ENCODE results near the gene ALDH1A2. TPM values are rescaled to one million over a fixed set of nuclear protein-coding genes. Genes with fewer than 3 reads are reported as not detected.

The ALDH1A2 gene
- total RNA-seq, 6 experiments from 2014 or later: not detected

- H3K27me3 Mint-ChIP-seq (ENCODE audit: insufficient read depth): peaks cover 7% of the 10 kb centered on the region
- H3K4me3 Mint-ChIP-seq: no peak overlapping the region
- TF ChIP-seq CTCF (IDR thresholded peaks at IDR 0.05): no peak
- DNase-seq: no peak
- 0 out of 2 replicates have a peak, but pooled peaks cover 7% of the 10 kb centered on the region for H3K4me1 Mint-ChIP-seq (ENCODE audit: low read depth)
- no peaks in the 10 kb centered on the region for H3K36me3 Mint-ChIP-seq (ENCODE audit: low read depth)
- H3K27ac Mint-ChIP-seq: no peak overlapping the region
- no peaks in the 10 kb centered on the region for H3K9me3 Mint-ChIP-seq
Observed at GRCh38 chr15:57919754-57920153, 145.8 kb downstream of the ALDH1A2 start.

- TF ChIP-seq CTCF (IDR thresholded peaks at IDR 0.05): no peak
- Mint-ChIP-seq H3K9me3 (no peaks in the 10 kb centered on the region), H3K4me3 (no peak overlapping the region), H3K36me3 (ENCODE audit: low read depth) (no peaks in the 10 kb centered on the region), H3K27ac (no peak overlapping the region), H3K4me1 (ENCODE audit: low read depth) (0 out of 2 replicates have a peak, but pooled peaks cover 7% of the 10 kb centered on the region), H3K27me3 (ENCODE audit: insufficient read depth) (peaks cover 6% of the 10 kb centered on the region)
- DNase-seq: no peak
Observed at GRCh38 chr15:57917998-57918397, 147.5 kb downstream of the ALDH1A2 start.

- H3K4me1 Mint-ChIP-seq (ENCODE audit: low read depth): 0 out of 2 replicates have a peak, but pooled peaks cover 7% of the 10 kb centered on the region
Observed at GRCh38 chr15:57916695-57917094, 148.8 kb downstream of the ALDH1A2 start.

GRCh38 chr15:57915827-57916531, 149.5 kb downstream of the ALDH1A2 start:
- no peak for TF ChIP-seq CTCF (IDR thresholded peaks at IDR 0.05)
- Mint-ChIP-seq H3K4me3 (no peak overlapping the region), H3K4me1 (ENCODE audit: low read depth) (0 out of 2 replicates have a peak, but pooled peaks cover 2% of the 10 kb centered on the region)

More at GRCh38 chr15:57916695-57917094, 148.8 kb downstream of the ALDH1A2 start:
- Mint-ChIP-seq H3K9me3 (no peaks in the 10 kb centered on the region), H3K27ac (no peak overlapping the region), H3K4me3 (no peak overlapping the region), H3K36me3 (ENCODE audit: low read depth) (no peaks in the 10 kb centered on the region), H3K27me3 (ENCODE audit: insufficient read depth) (peaks cover 7% of the 10 kb centered on the region)
- DNase-seq: no peak
- no peak for TF ChIP-seq CTCF (IDR thresholded peaks at IDR 0.05)

GRCh38 chr15:57914350-57915055, 151.0 kb downstream of the ALDH1A2 start:
- no peak for TF ChIP-seq CTCF (IDR thresholded peaks at IDR 0.05)
- H3K4me3 Mint-ChIP-seq: no peak overlapping the region
- H3K4me1 Mint-ChIP-seq (ENCODE audit: low read depth): no peaks in the 10 kb centered on the region
- no peak for DNase-seq
- no peaks in the 10 kb centered on the region for H3K9me3 Mint-ChIP-seq
- H3K27ac Mint-ChIP-seq: no peak overlapping the region
- H3K36me3 Mint-ChIP-seq (ENCODE audit: low read depth): no peaks in the 10 kb centered on the region
- peaks cover 17% of the 10 kb centered on the region for H3K27me3 Mint-ChIP-seq (ENCODE audit: insufficient read depth)

More at GRCh38 chr15:57915827-57916531, 149.5 kb downstream of the ALDH1A2 start:
- H3K27me3 Mint-ChIP-seq (ENCODE audit: insufficient read depth): peaks cover 13% of the 10 kb centered on the region
- H3K9me3 Mint-ChIP-seq: no peaks in the 10 kb centered on the region
- H3K27ac Mint-ChIP-seq: no peak overlapping the region
- no peak for DNase-seq
- H3K36me3 Mint-ChIP-seq (ENCODE audit: low read depth): no peaks in the 10 kb centered on the region

All from HFFc6 (cell line).